ENCODE data around the gene TAAR8. TPM values are rescaled to one million over a fixed set of nuclear protein-coding genes. Genes with fewer than 3 reads are reported as not detected.

TAAR8 gene
- polyA plus RNA-seq, 1 of the 3 experiments (the other 2 are of a cell fraction) = not detected

DNA sequence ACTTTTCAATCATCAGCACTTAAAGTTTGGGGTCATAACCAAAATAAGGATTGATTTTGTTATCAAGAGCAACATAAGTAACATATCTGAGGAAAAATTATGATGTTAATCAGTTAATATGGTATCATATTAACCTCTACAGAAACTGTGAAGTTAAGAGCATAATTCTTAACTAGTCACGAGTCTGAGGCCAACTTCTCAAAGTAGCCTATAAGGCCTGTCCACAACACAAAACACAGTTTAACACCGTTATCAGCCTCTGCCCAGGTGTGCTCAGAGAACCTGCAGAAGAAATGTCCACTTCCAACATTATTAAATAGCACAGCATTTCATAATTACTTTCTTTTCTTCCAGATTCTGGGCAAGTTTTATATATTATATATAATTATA, 40.6 kb upstream of the TAAR8 start (continued):
- TF ChIP-seq ZBTB33 (IDR thresholded peaks at IDR 0.05; ENCODE audit: borderline replicate concordance, low read depth) (no peak), SMC3 (IDR thresholded peaks at IDR 0.05; ENCODE audit: low read depth, low read length) (no peak), IRF3 (IDR thresholded peaks at IDR 0.05; ENCODE audit: low read depth, low read length) (no peak), RXRA (IDR thresholded peaks at IDR 0.05; ENCODE audit: borderline replicate concordance, low read depth) (no peak), JUND (IDR thresholded peaks at IDR 0.05) (no peak), FOXJ3 (CRISPR knock-in tag; IDR thresholded peaks at IDR 0.05) (no peak), MAX (IDR thresholded peaks at IDR 0.05; ENCODE audit: low read depth) (no peak)

DNA sequence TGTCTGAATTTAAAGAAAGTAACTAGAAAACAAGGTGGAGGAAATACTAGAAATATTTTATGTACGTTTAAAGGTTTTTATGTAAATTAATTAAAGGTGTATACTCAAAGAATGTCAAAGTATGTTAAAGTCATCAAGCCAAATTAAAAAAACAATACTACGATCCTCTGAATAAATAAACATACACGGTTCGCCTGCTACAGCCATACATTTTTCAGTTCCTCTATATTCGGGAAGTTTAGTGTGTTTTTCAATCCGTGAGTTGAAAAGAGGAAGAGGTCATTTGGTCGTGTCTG, 40.2 kb upstream of the TAAR8 start:
- Histone ChIP-seq H3K4me3 (ENCODE audit: low read depth in 2 of 2, low read length in 1 of 2) (peak overlapping the region; percentile 72 to 76), H3K79me2 (ENCODE audit: insufficient read depth) (peaks cover 40% of the 10 kb centered on the region), H3K9me2 (no peaks in the 10 kb centered on the region), H4K20me1 (ENCODE audit: insufficient read depth) (peaks cover 7% of the 10 kb centered on the region; the same call in 1 of the 2 replicates), H3K27me3 (ENCODE audit: insufficient read depth) (peaks cover 26% of the 10 kb centered on the region; the same call in 1 of the 2 replicates), H3K27ac (ENCODE audit: low read depth in 2 of 2, low read length in 1 of 2) (peak overlapping the region; percentile 19 to 22; a peak in 2 of 4 replicates), H3K9ac (peak overlapping the region; percentile 59; the same call in 1 of the 2 replicates), H3K9me3 (no peaks in the 10 kb centered on the region), H2AFZ (ENCODE audit: low read depth) (peak overlapping the region; percentile 50), H3K4me1 (ENCODE audit: control insufficient read depth in 1 of 2, insufficient read depth in 2 of 2, low read depth in 1 of 2, low read length in 1 of 2) (peaks cover 4 to 8% of the 10 kb centered on the region in 2 experiments; a peak in 3 of 4 replicates), H3K36me3 (replicated peaks in 1 of 2; ENCODE audit: control insufficient read depth in 1 of 2, insufficient read depth in 2 of 2, low read length in 1 of 2) (no peaks in the 10 kb centered on the region), H3K4me2 (peak overlapping the region; percentile 83), H3F3A (replicated peaks; ENCODE audit: insufficient read depth) (peaks cover 3% of the 10 kb centered on the region)
- ChIA-PET CTCF (interaction anchor here (1.4 to 1.6 kb wide), 4 partner anchors 18 to 311 kb away, joined by 4 to 11 read pairs (median 6); no protein-coding TSS in a partner anchor), POLR2A (interaction anchor here (0.6 to 1.5 kb wide), 2 partner anchors 23 to 302 kb away, joined by 3 to 6 read pairs; partner anchors contain the start of gene RPS12)
- DNase-seq = no peak
- TF ChIP-seq RFX5 (IDR thresholded peaks at IDR 0.05; ENCODE audit: low read length) = no peak
- no peak for TF ChIP-seq RXRA (IDR thresholded peaks at IDR 0.05; ENCODE audit: borderline replicate concordance, low read depth)
- TF ChIP-seq, protein P1, sequence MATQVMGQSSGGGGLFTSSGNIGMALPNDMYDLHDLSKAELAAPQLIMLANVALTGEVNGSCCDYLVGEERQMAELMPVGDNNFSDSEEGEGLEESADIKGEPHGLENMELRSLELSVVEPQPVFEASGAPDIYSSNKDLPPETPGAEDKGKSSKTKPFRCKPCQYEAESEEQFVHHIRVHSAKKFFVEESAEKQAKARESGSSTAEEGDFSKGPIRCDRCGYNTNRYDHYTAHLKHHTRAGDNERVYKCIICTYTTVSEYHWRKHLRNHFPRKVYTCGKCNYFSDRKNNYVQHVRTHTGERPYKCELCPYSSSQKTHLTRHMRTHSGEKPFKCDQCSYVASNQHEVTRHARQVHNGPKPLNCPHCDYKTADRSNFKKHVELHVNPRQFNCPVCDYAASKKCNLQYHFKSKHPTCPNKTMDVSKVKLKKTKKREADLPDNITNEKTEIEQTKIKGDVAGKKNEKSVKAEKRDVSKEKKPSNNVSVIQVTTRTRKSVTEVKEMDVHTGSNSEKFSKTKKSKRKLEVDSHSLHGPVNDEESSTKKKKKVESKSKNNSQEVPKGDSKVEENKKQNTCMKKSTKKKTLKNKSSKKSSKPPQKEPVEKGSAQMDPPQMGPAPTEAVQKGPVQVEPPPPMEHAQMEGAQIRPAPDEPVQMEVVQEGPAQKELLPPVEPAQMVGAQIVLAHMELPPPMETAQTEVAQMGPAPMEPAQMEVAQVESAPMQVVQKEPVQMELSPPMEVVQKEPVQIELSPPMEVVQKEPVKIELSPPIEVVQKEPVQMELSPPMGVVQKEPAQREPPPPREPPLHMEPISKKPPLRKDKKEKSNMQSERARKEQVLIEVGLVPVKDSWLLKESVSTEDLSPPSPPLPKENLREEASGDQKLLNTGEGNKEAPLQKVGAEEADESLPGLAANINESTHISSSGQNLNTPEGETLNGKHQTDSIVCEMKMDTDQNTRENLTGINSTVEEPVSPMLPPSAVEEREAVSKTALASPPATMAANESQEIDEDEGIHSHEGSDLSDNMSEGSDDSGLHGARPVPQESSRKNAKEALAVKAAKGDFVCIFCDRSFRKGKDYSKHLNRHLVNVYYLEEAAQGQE (IDR thresholded peaks at IDR 0.05; ENCODE audit: low read depth, low read length) = no peak
- no peak for TF ChIP-seq SMC3 (IDR thresholded peaks at IDR 0.05; ENCODE audit: low read depth, low read length)
- TF ChIP-seq MAX (IDR thresholded peaks at IDR 0.05; ENCODE audit: low read depth) = no peak
- TF ChIP-seq GABPA (IDR thresholded peaks at IDR 0.05; ENCODE audit: low read depth) = no peak
- no peak for TF ChIP-seq PBX3 (IDR thresholded peaks at IDR 0.05)
- TF ChIP-seq FOXJ3 (CRISPR knock-in tag; IDR thresholded peaks at IDR 0.05) = no peak
- no peak for TF ChIP-seq EP300 (IDR thresholded peaks at IDR 0.05; ENCODE audit: borderline replicate concordance in 1 of 2, low read depth in 1 of 2, low read length in 1 of 2)
- no peak for TF ChIP-seq MXI1 (IDR thresholded peaks at IDR 0.05; ENCODE audit: low read depth, low read length)
- TF ChIP-seq FOSL2 (IDR thresholded peaks at IDR 0.05; ENCODE audit: borderline replicate concordance, low read depth) = no peak
- TF ChIP-seq, protein P2, sequence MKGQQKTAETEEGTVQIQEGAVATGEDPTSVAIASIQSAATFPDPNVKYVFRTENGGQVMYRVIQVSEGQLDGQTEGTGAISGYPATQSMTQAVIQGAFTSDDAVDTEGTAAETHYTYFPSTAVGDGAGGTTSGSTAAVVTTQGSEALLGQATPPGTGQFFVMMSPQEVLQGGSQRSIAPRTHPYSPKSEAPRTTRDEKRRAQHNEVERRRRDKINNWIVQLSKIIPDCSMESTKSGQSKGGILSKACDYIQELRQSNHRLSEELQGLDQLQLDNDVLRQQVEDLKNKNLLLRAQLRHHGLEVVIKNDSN (IDR thresholded peaks at IDR 0.05; ENCODE audit: borderline replicate concordance, low read depth) = no peak
- no peak for TF ChIP-seq CHD2 (IDR thresholded peaks at IDR 0.05; ENCODE audit: low read length, partially characterized antibody)
- TF ChIP-seq TAF1 (IDR thresholded peaks at IDR 0.05; ENCODE audit: borderline replicate concordance, low read depth, low read length) = no peak
- TF ChIP-seq JUND (IDR thresholded peaks at IDR 0.05) = no peak
- 3% methylated on average over 7 of the region's 7 CpGs for WGBS (ENCODE audit: low lambda C conversion rate)

Measured in SK-N-SH (cell line).